Bronchial epithelial cell (primary cell): ENCODE measurements around the gene LCN2. TPM values are rescaled to one million over a fixed set of nuclear protein-coding genes. Genes with fewer than 3 reads are reported as not detected.

Source experiments
- DNase-seq: peaks from one replicate; pipeline ENCODE4 v3.0.0-alpha.2; 2010; ENCODE audit warnings: low read depth
- FAIRE-seq: peaks from 2 replicates; lab custom pipeline; 2011; peaks lifted over from hg19 to GRCh38; lab: Jason Lieb, UNC
- H3K27me3 ChIP-seq: 2 replicates; pipeline ENCODE4 v1.5.1; 2011; ENCODE audit warnings: low read length; ENCODE audit not compliant: control insufficient read depth, insufficient read depth
- H3K36me3 ChIP-seq: 2 replicates; pipeline ENCODE4 v1.5.1; 2011; ENCODE audit warnings: low read length; ENCODE audit not compliant: control insufficient read depth, insufficient read depth
- H3K4me3 ChIP-seq: 2 replicates; pipeline ENCODE4 v1.5.1; 2011; ENCODE audit warnings: mild to moderate bottlenecking, low read depth, low read length, control low read depth
- CTCF ChIP-seq: IDR thresholded peaks from 2 replicates; pipeline ENCODE4 v1.5.1; 2011; ENCODE audit warnings: mild to moderate bottlenecking, moderate library complexity, low read length, control low read depth, inconsistent platforms; ENCODE audit not compliant: insufficient read depth, severe bottlenecking
- total RNA-seq: library from RNA; depleted of rRNA; stranded (reverse); fragments of >200 nt; gene quantifications from 2 replicates; pipeline ENCODE4 v1.2.1, GENCODE V29; 2014

Gene LCN2
- total RNA-seq, 1 donor from 2014 or later: 48.4 TPM

- no peak for FAIRE-seq
- no peak overlapping the region for H3K4me3 ChIP-seq
- DNase-seq: no peak
- H3K27me3 ChIP-seq: no peaks in the 10 kb centered on the region
- TF ChIP-seq CTCF: no peak
- H3K36me3 ChIP-seq: peaks cover 30% of the 10 kb centered on the region
These were observed 18.0 kb downstream of the LCN2 start for GRCh38 chr9:128167209-128167608.

GRCh38 chr9:128168731-128169308 lies 19.6 kb downstream of the LCN2 start:
- no peak overlapping the region for H3K4me3 ChIP-seq
- FAIRE-seq: no peak
- DNase-seq: no peak

GRCh38 chr9:128169492-128169891 lies 20.2 kb downstream of the LCN2 start:
- DNase-seq: no peak
- no peak overlapping the region for H3K4me3 ChIP-seq
- TF ChIP-seq CTCF: no peak
- H3K36me3 ChIP-seq: peaks cover 30% of the 10 kb centered on the region
- FAIRE-seq: no peak
- no peaks in the 10 kb centered on the region for H3K27me3 ChIP-seq

More at GRCh38 chr9:128168731-128169308, 19.6 kb downstream of the LCN2 start:
- Histone ChIP-seq H3K36me3 (peaks cover 28% of the 10 kb centered on the region), H3K27me3 (no peaks in the 10 kb centered on the region)
- TF ChIP-seq CTCF: no peak

GRCh38 chr9:128169925-128170324 lies 20.7 kb downstream of the LCN2 start:
- peaks cover 30% of the 10 kb centered on the region for H3K36me3 ChIP-seq
- TF ChIP-seq CTCF: no peak
- no peaks in the 10 kb centered on the region for H3K27me3 ChIP-seq
- H3K4me3 ChIP-seq: no peak overlapping the region
- DNase-seq (no peak), FAIRE-seq (no peak)

GRCh38 chr9:128174062-128174461 lies 24.8 kb downstream of the LCN2 start:
- Histone ChIP-seq H3K4me3 (no peak overlapping the region), H3K27me3 (no peaks in the 10 kb centered on the region), H3K36me3 (peaks cover 32% of the 10 kb centered on the region)
- FAIRE-seq: no peak
- no peak for DNase-seq
- no peak for TF ChIP-seq CTCF

GRCh38 chr9:128175102-128175563 lies 25.9 kb downstream of the LCN2 start:
- DNase-seq (no peak), FAIRE-seq (no peak)
- peaks cover 28% of the 10 kb centered on the region for H3K36me3 ChIP-seq
- TF ChIP-seq CTCF: no peak
- H3K4me3 ChIP-seq: no peak overlapping the region
- H3K27me3 ChIP-seq: no peaks in the 10 kb centered on the region
